ENCODE data around the gene DST.

- TF ChIP-seq CTCF (conservative IDR thresholded peaks at IDR 0.05; ENCODE audit: low read length) (no peak), EZH2phosphoT487 (IDR thresholded peaks at IDR 0.05; ENCODE audit: borderline replicate concordance) (no peak)
Observed at GRCh38 chr6:56489559-56489958, 153.1 kb downstream of the DST start.

Measured in Loucy (cell line).